ENCODE data around the gene STAT5B. TPM values are rescaled to one million over a fixed set of nuclear protein-coding genes. Genes with fewer than 3 reads are reported as not detected.
A peak's percentile ranks its signal among the peaks of the same experiment; 100 is the strongest.

STAT5B gene
- total and polyA plus RNA-seq, 9 of the 15 experiments (the other 6 are each of a cell fraction or from before 2014, with no cell fraction given), result 20.8 to 176 (median 92.4) TPM

GRCh38 chr17:42317266-42317845 lies 41.2 kb upstream of the STAT5B start (continued):
- no peak for TF ChIP-seq ZNF140 (CRISPR knock-in tag; IDR thresholded peaks at IDR 0.05)
- no peak for TF ChIP-seq MCM2 (IDR thresholded peaks at IDR 0.05; ENCODE audit: low read depth)
- TF ChIP-seq EZH2 (IDR thresholded peaks at IDR 0.05; ENCODE audit: borderline replicate concordance, low read depth, low read length), result no peak
- no peak for TF ChIP-seq ETS1 (conservative IDR thresholded peaks at IDR 0.05; ENCODE audit: control insufficient read depth, low read depth, low read length)
- no peak; a peak in 1 of 4 replicates for TF ChIP-seq MLLT1 (IDR thresholded peaks at IDR 0.05)
- no peak for TF ChIP-seq HMG20B (CRISPR knock-in tag; IDR thresholded peaks at IDR 0.05)
- no peak for TF ChIP-seq NFIX (CRISPR knock-in tag; IDR thresholded peaks at IDR 0.05; ENCODE audit: low read depth)
- no peak for TF ChIP-seq SMC3 (conservative IDR thresholded peaks at IDR 0.05; ENCODE audit: insufficient read depth, low read depth, low read length)
- TF ChIP-seq ELF4 (CRISPR knock-in tag; IDR thresholded peaks at IDR 0.05), result no peak
- no peak for TF ChIP-seq RERE (CRISPR knock-in tag; IDR thresholded peaks at IDR 0.05; ENCODE audit: borderline replicate concordance)
- 0 out of 2 replicates have a peak, but pooled peaks have one; percentile 36 for TF ChIP-seq TSHZ1 (CRISPR knock-in tag; IDR thresholded peaks at IDR 0.05)
- no peak for TF ChIP-seq RB1 (IDR thresholded peaks at IDR 0.05; ENCODE audit: low read depth)

Data from K562 (cell line).